HepG2 (cell line): Measurements from ENCODE around the gene CALR. TPM values are rescaled to one million over a fixed set of nuclear protein-coding genes. Genes with fewer than 3 reads are reported as not detected.

Experiments used
- ATAC-seq: fragments of 200-7000 bp; cut with Tn5 transposase; 3 replicates; pipeline ENCODE4 v1.9.1; 2020; ENCODE audit warnings: mild to moderate bottlenecking, moderate library complexity
- BruUV-seq: library from RNA; stranded (reverse); fragments of 400-500 nt; replicated peaks from 2 replicates; lab custom pipeline; 2021; lab: Mats Ljungman, UMichigan
- CTCF ChIA-PET: fragments of 300-600 bp; formaldehyde crosslinking; extraction: SDS; loops from one replicate; lab custom pipeline; 2021; ENCODE audit warnings: low total read pairs, inconsistent platforms, low intra/inter-chr PET ratio; lab: Yijun Ruan, JAX
- POLR2A ChIA-PET: fragments of 350-600 bp; sonication (Branson Sonifier 250); formaldehyde crosslinking; loops from one replicate; lab custom pipeline; 2020; ENCODE audit warnings: antibody characterized with exemption, inconsistent platforms; lab: Yijun Ruan, JAX
- DNase-seq: peaks from one replicate; pipeline ENCODE4 v3.0.0-alpha.2; 2015; ENCODE audit warnings: low spot score
- FAIRE-seq: peaks from 3 replicates; lab custom pipeline; 2011; peaks lifted over from hg19 to GRCh38; lab: Jason Lieb, UNC
- H2AFZ ChIP-seq: one replicate; pipeline ENCODE4 v1.6.1; 2011; ENCODE audit warnings: low read length, inconsistent platforms
- H3K27ac ChIP-seq: fragments of 300-600 bp; 3 replicates; pipeline ENCODE4 v1.8.0; 2011; ENCODE audit warnings: mixed run types, mild to moderate bottlenecking, mixed read lengths, low read length, inconsistent platforms; ENCODE audit not compliant: insufficient read depth; ENCODE audit errors: extremely low read length
- H3K27me3 ChIP-seq, 2 experiments: fragments of 200-600 bp in 1 of 2; 2 replicates in 1 of 2; 3 replicates in 1 of 2; pipeline versions ENCODE4 v1.6.0 to v1.8.0; 2011; ENCODE audit warnings: low read length in 2 of 2, mild to moderate bottlenecking in 2 of 2, moderate library complexity in 2 of 2, inconsistent platforms in 1 of 2; ENCODE audit not compliant: insufficient read depth in 2 of 2, control insufficient read depth in 1 of 2
- H3K36me3 ChIP-seq, 2 experiments: fragments of 200-600 bp in 1 of 2; replicated peaks in 1 of 2; 2 replicates in 1 of 2; 3 replicates in 1 of 2; pipeline versions ENCODE4 v1.5.1 to v1.8.0; 2011; ENCODE audit warnings: low read length in 2 of 2, inconsistent platforms in 1 of 2; ENCODE audit not compliant: insufficient read depth in 2 of 2, control insufficient read depth in 1 of 2
- H3K4me1 ChIP-seq: 2 replicates; pipeline ENCODE4 v1.5.1; 2012; ENCODE audit warnings: low read length, inconsistent platforms; ENCODE audit not compliant: insufficient read depth
- H3K4me2 ChIP-seq: 2 replicates; pipeline ENCODE4 v1.6.0; 2011; ENCODE audit warnings: low read depth, low read length, inconsistent platforms
- H3K4me3 ChIP-seq, 3 experiments: fragments of 200-600 bp in 1 of 3; sonication (generic), shearing (Covaris generic) in 1 of 3; replicated peaks in 1 of 3; 2 replicates each; pipeline ENCODE4 v1.5.1; 2011 to 2016; ENCODE audit warnings: low read length in 3 of 3, inconsistent platforms in 2 of 3, low read depth in 2 of 3, mild to moderate bottlenecking in 2 of 3, control low read depth in 1 of 3, mixed read lengths in 1 of 3; ENCODE audit not compliant: insufficient read depth in 1 of 3
- H3K79me2 ChIP-seq: one replicate; pipeline ENCODE4 v1.6.1; 2011; ENCODE audit warnings: low read length, inconsistent platforms; ENCODE audit not compliant: insufficient read depth
- H3K9ac ChIP-seq: 2 replicates; pipeline ENCODE4 v1.6.0; 2011; ENCODE audit warnings: mild to moderate bottlenecking, low read depth, low read length, inconsistent platforms; ENCODE audit not compliant: insufficient read depth
- H3K9me3 ChIP-seq: 2 replicates; pipeline ENCODE4 v1.5.1; 2012; ENCODE audit warnings: mild to moderate bottlenecking, low read length
- H4K20me1 ChIP-seq: 2 replicates; pipeline ENCODE4 v1.6.0; 2011; ENCODE audit warnings: inconsistent platforms, mild to moderate bottlenecking, low read length, moderate library complexity; ENCODE audit not compliant: insufficient read depth
- ARID5B ChIP-seq: IDR thresholded peaks from 2 replicates; pipeline ENCODE4 v1.4.0; 2020; ENCODE audit warnings: mild to moderate bottlenecking, missing genetic modification reagents
- MAFK ChIP-seq, 2 experiments: IDR thresholded peaks in 1 of 2; conservative IDR thresholded peaks in 1 of 2; 2 replicates each; pipeline ENCODE4 v1.6.1; 2011; ENCODE audit warnings: improper control_type of control experiment in 2 of 2, low read length in 2 of 2
- STAT6 ChIP-seq: sonication (generic); formaldehyde crosslinking; IDR thresholded peaks from 2 replicates; pipeline ENCODE4 v1.4.0; 2020; ENCODE audit warnings: missing genetic modification reagents, mild to moderate bottlenecking, borderline replicate concordance
- ZFP82 ChIP-seq: sonication (generic); formaldehyde crosslinking; IDR thresholded peaks from 2 replicates; pipeline ENCODE4 v1.5.1; 2020; ENCODE audit warnings: mild to moderate bottlenecking, missing genetic modification reagents, borderline replicate concordance
- ZNF670 ChIP-seq: sonication (generic); formaldehyde crosslinking; IDR thresholded peaks from 2 replicates; pipeline ENCODE4 v1.8.0; 2022; ENCODE audit warnings: mild to moderate bottlenecking, missing genetic modification reagents, borderline replicate concordance
- ZNF816 ChIP-seq: sonication (generic); formaldehyde crosslinking; IDR thresholded peaks from 2 replicates; pipeline ENCODE4 v1.8.0; 2022; ENCODE audit warnings: missing genetic modification reagents, mild to moderate bottlenecking, borderline replicate concordance
- WGBS: methylation state at CpG from one replicate; pipeline ENCODE4 v1.1.6; 2017; ENCODE audit warnings: low lambda C conversion rate; 5-methylcytosine and 5-hydroxymethylcytosine counted together
- in situ Hi-C: cut with HindIII; loops from 2 replicates; pipeline ENCODE4 v1.10.0; 2017; ENCODE audit warnings: low pct_unique_long_range_greater_than_20kb; ENCODE audit not compliant: extremely low pct_ligation_motif_present
- intact Hi-C: fragments of 100-400 bp; cut with micrococcal nuclease; formaldehyde crosslinking; loops from one replicate; pipeline ENCODE4 v1.10.0; 2022; ENCODE audit not compliant: unreplicated experiment
- polyA plus RNA-seq, 8 experiments: library from polyadenylated mRNA; depleted of rRNA in 3 of 8; stranded (reverse) in 7 of 8; unstranded in 1 of 8; fragments of >200 nt; fragmentation: Illumina TruSeq in 4 of 8; extraction: Trizol in 4 of 8; gene quantifications; 2 replicates each; pipeline versions ENCODE4 v1.2.1 to v1.2.3, GENCODE V29; 2011 to 2016; ENCODE audit warnings: low read depth in 4 of 8, missing spikeins in 1 of 8, mixed read lengths in 1 of 8; ENCODE audit not compliant: insufficient read depth in 1 of 8
- total RNA-seq, 5 experiments: library from RNA; depleted of rRNA; stranded (reverse); fragments of >200 nt; fragmentation: Illumina TruSeq; extraction: Trizol; gene quantifications; 2 replicates each; pipeline ENCODE4 v1.2.3, GENCODE V29; 2016; ENCODE audit warnings: low read depth in 1 of 5

The CALR gene
- total and polyA plus RNA-seq, 2 of the 13 experiments (the other 11 are each of a cell fraction or from before 2014, with no cell fraction given): 898 to 934 TPM

GRCh38 chr19:12965812-12966135 is 27.4 kb downstream of the CALR start:
- H3K9ac ChIP-seq: peak overlapping the region; percentile 68; the same call in 1 of the 2 replicates
- H3K4me3 ChIP-seq: peak overlapping the region in 2 of 3 experiments; percentile 32 to 66; a peak in 4 of 6 replicates
- H3K4me1 ChIP-seq: peaks cover 11% of the 10 kb centered on the region
- ATAC-seq (no peak), DNase-seq (no peak), FAIRE-seq (peak; percentile 30)
- TF ChIP-seq ZFP82 (CRISPR knock-in tag): peak; percentile 63; the same call in 1 of the 2 replicates
- TF ChIP-seq MAFK (conservative IDR thresholded peaks at IDR 0.05 in 1 of 2, IDR thresholded peaks at IDR 0.05 in 1 of 2; ENCODE audit: low read length in 2 of 2): no peak
- no peak for TF ChIP-seq STAT6 (CRISPR knock-in tag)
- peak; percentile 69; the same call in 1 of the 2 replicates for TF ChIP-seq ZNF816 (CRISPR knock-in tag)
- peak; percentile 62; the same call in 1 of the 2 replicates for TF ChIP-seq ZNF670 (CRISPR knock-in tag)
- TF ChIP-seq ARID5B (CRISPR knock-in tag): no peak
- POLR2A ChIA-PET: interaction anchor here (0.9 to 1.3 kb wide), 15 partner anchors 8 to 184 kb away, joined by 3 to 8 read pairs (median 4); partner anchors contain the start of genes FARSA, IER2, RAD23A and STX10
- H3K36me3 ChIP-seq: no peaks in the 10 kb centered on the region
- CTCF ChIA-PET: interaction anchor here (0.7 to 2.0 kb wide), 6 partner anchors 12 to 269 kb away, joined by 3 to 18 read pairs (median 6); no protein-coding TSS in a partner anchor
- peak overlapping the region; percentile 93 for H3K4me2 ChIP-seq
- intact Hi-C loops (loop anchor here (1.0 kb wide), 1 partner anchor 80 kb away; no protein-coding TSS in a partner anchor), in situ Hi-C loops (no loop called here)
- H3K27ac ChIP-seq: peak overlapping the region; percentile 43
- no peaks in the 10 kb centered on the region for H3K79me2 ChIP-seq
- WGBS: 40% methylated on average over 8 of the region's 8 CpGs
- H4K20me1 ChIP-seq: no peaks in the 10 kb centered on the region
- 0 out of 5 replicates have a peak, but pooled peaks cover 0 to 3% of the 10 kb centered on the region in 2 experiments for H3K27me3 ChIP-seq
- no TSS peak for BruUV-seq
- H3K9me3 ChIP-seq: no peaks in the 10 kb centered on the region
- peak overlapping the region; percentile 56 for H2AFZ ChIP-seq
